ENCODE results near the gene ARHGEF3.
"Not testable (repeated sequence)": the region's sequence is repeated elsewhere in the genome, so short reads cannot be mapped to it uniquely, and the experiment has no call there.

The ARHGEF3 gene

GRCh38 chr3:56718809-56719208, 82.9 kb downstream of the ARHGEF3 start:
- DNase-seq = not testable (repeated sequence)

- no peak for DNase-seq
Observed at GRCh38 chr3:56711344-56711743, 90.4 kb downstream of the ARHGEF3 start.

GRCh38 chr3:56707412-56707811, 94.3 kb downstream of the ARHGEF3 start:
- DNase-seq = not testable (repeated sequence)

GRCh38 chr3:56706629-56707028, 95.1 kb downstream of the ARHGEF3 start:
- DNase-seq = no peak

GRCh38 chr3:56704706-56705105, 97.0 kb downstream of the ARHGEF3 start:
- no peak for DNase-seq

- peak in 1 of 2 experiments; percentile 57 for DNase-seq
Observed at GRCh38 chr3:56702490-56703315, 99.0 kb downstream of the ARHGEF3 start.

- no peak for DNase-seq
Observed at GRCh38 chr3:56700151-56700550, 101.6 kb downstream of the ARHGEF3 start.

- DNase-seq = no peak
Observed at GRCh38 chr3:56694867-56695683, 106.7 kb downstream of the ARHGEF3 start.

- DNase-seq = no peak
Observed at GRCh38 chr3:56693750-56694149, 108.0 kb downstream of the ARHGEF3 start.

GRCh38 chr3:56692520-56693433, 109.0 kb downstream of the ARHGEF3 start:
- not testable (repeated sequence) for DNase-seq

- not testable (repeated sequence) for DNase-seq
Observed at GRCh38 chr3:56692001-56692365, 109.8 kb downstream of the ARHGEF3 start.

GRCh38 chr3:56691165-56692000, 110.4 kb downstream of the ARHGEF3 start:
- DNase-seq = peak in 1 of 2 experiments; percentile 7

GRCh38 chr3:56689303-56689702, 112.4 kb downstream of the ARHGEF3 start:
- DNase-seq = no peak

GRCh38 chr3:56688191-56688590, 113.6 kb downstream of the ARHGEF3 start:
- DNase-seq = no peak

GRCh38 chr3:56684029-56684428, 117.7 kb downstream of the ARHGEF3 start:
- DNase-seq = no peak

- peak; percentile 43 to 44 for DNase-seq
Observed at GRCh38 chr3:56683122-56683817, 118.5 kb downstream of the ARHGEF3 start, which contains the start of gene TASOR. Gene TASOR, minus strand, starts transcription at chr3:56683265. Its CDS starts 259 bp downstream, at chr3:56683006.

- peak; percentile 31 to 55 for DNase-seq
Observed at GRCh38 chr3:56682462-56683121, 119.2 kb downstream of the ARHGEF3 start.

- no peak for DNase-seq
Observed at GRCh38 chr3:56681984-56682461, 119.7 kb downstream of the ARHGEF3 start.

GRCh38 chr3:56680054-56680580, 121.6 kb downstream of the ARHGEF3 start:
- DNase-seq = no peak

All from SW 1271 (cell line).